CD8-positive, alpha-beta memory T cell (primary cell): ENCODE data around the gene NAA40. TPM values are rescaled to one million over a fixed set of nuclear protein-coding genes. Genes with fewer than 3 reads are reported as not detected.

Experiments used
- CTCF ChIA-PET: fragments of 350-600 bp; sonication (Branson Sonifier 250); formaldehyde crosslinking; loops from one replicate; lab custom pipeline; 2021; ENCODE audit warnings: antibody characterized with exemption; lab: Charles Lee
- POLR2A ChIA-PET: fragments of 350-600 bp; sonication (Branson Sonifier 250); formaldehyde crosslinking; loops from one replicate; lab custom pipeline; 2021; ENCODE audit warnings: antibody characterized with exemption; lab: Charles Lee
- DNase-seq, 5 donors: peaks; one replicate each; pipeline versions ENCODE4 v3.0.0 to v3.0.0-alpha.2; 2020 to 2022; ENCODE audit warnings: mixed read lengths in 1 of 5
- H3K27ac ChIP-seq: one replicate; pipeline ENCODE4 v1.7.0; 2013; ENCODE audit warnings: low read depth, mild to moderate bottlenecking, low read length, moderate library complexity
- H3K27me3 ChIP-seq: 2 replicates; pipeline ENCODE4 v1.7.0; 2013; ENCODE audit warnings: low read length, mild to moderate bottlenecking; ENCODE audit not compliant: insufficient read depth, poor library complexity, severe bottlenecking
- H3K36me3 ChIP-seq: 2 replicates; pipeline ENCODE4 v1.7.0; 2013; ENCODE audit warnings: mild to moderate bottlenecking, low read length, moderate library complexity; ENCODE audit not compliant: insufficient read depth
- H3K4me1 ChIP-seq: 2 replicates; pipeline ENCODE4 v1.7.0; 2013; ENCODE audit warnings: mild to moderate bottlenecking, low read length, moderate library complexity; ENCODE audit not compliant: insufficient read depth
- H3K4me3 ChIP-seq: 2 replicates; pipeline ENCODE4 v1.7.0; 2013; ENCODE audit warnings: mild to moderate bottlenecking, low read length
- H3K9me3 ChIP-seq: 2 replicates; pipeline ENCODE4 v1.7.0; 2013; ENCODE audit warnings: mild to moderate bottlenecking, low read length
- H3K27ac Mint-ChIP-seq, 8 donors: one replicate each; pipeline ENCODE4 v1.8.0; 2020 to 2021; ENCODE audit warnings: mixed read lengths in 8 of 8, mild to moderate bottlenecking in 6 of 8, inconsistent platforms in 3 of 8, moderate library complexity in 3 of 8
- H3K27me3 Mint-ChIP-seq, 2 donors: one replicate each; pipeline ENCODE4 v1.8.0; 2020 to 2021; ENCODE audit warnings: mixed read lengths in 2 of 2, mild to moderate bottlenecking in 1 of 2, moderate library complexity in 1 of 2
- H3K36me3 Mint-ChIP-seq, 3 donors: one replicate each; pipeline ENCODE4 v1.8.0; 2020 to 2021; ENCODE audit warnings: mixed read lengths in 3 of 3, inconsistent platforms in 1 of 3, mild to moderate bottlenecking in 1 of 3
- H3K4me1 Mint-ChIP-seq, 3 donors: one replicate each; pipeline ENCODE4 v1.8.0; 2020 to 2021; ENCODE audit warnings: mixed read lengths in 3 of 3, inconsistent platforms in 1 of 3, mild to moderate bottlenecking in 1 of 3
- H3K4me3 Mint-ChIP-seq, 7 donors: one replicate each; pipeline ENCODE4 v1.8.0; 2020 to 2021; ENCODE audit warnings: mixed read lengths in 7 of 7, mild to moderate bottlenecking in 6 of 7, moderate library complexity in 4 of 7, inconsistent platforms in 2 of 7
- H3K9me3 Mint-ChIP-seq, 5 donors: one replicate each; pipeline ENCODE4 v1.8.0; 2020 to 2022; ENCODE audit warnings: mixed read lengths in 5 of 5, mild to moderate bottlenecking in 3 of 5, moderate library complexity in 2 of 5, inconsistent platforms in 1 of 5
- polyA plus RNA-seq: library from polyadenylated mRNA; unstranded; fragments of 300-500 nt; fragmentation: Illumina TruSeq; gene quantifications from one replicate; pipeline ENCODE4 v1.2.3, GENCODE V29; 2021
- total RNA-seq, 2 experiments: library from RNA; stranded (reverse); gene quantifications; one replicate each; pipeline ENCODE4 v1.2.3, GENCODE V29; 2021

Gene NAA40
- total and polyA plus RNA-seq, 3 experiments from 2014 or later = 15.9 to 26.2 (median 20.2) TPM

DNA sequence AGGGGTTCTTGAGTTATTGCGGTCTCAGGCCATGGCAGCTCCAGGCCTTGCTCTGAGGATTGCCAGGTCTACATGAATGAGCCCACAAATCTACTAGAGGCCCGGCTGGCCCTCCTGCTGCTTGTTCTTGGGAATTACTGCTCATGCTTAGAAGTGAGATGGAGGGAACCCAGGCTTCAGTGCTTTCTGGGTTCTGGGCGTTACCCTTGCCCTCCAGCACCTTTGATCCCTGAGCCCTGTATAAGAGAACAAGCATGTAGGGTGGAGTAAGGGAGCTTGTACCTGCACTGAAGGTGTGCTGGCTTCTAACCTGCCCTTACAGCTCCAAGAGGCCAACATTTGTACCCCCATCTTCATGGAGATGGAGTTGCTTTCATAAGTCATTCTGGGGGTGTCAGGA lies 4.0 kb downstream of the NAA40 start:
- H3K4me1 Mint-ChIP-seq = peaks cover 26 to 39% (median 39%) of the 10 kb centered on the region in 3 donors
- H3K27me3 Mint-ChIP-seq = no peaks in the 10 kb centered on the region
- no peak overlapping the region for H3K4me3 Mint-ChIP-seq
- Histone ChIP-seq H3K27ac (no peak overlapping the region), H3K4me1 (peaks cover 15% of the 10 kb centered on the region), H3K27me3 (no peaks in the 10 kb centered on the region), H3K4me3 (no peak overlapping the region), H3K9me3 (no peaks in the 10 kb centered on the region), H3K36me3 (no peaks in the 10 kb centered on the region)
- ChIA-PET CTCF (interaction anchor here (0.8 to 12.8 kb wide), 4 partner anchors 8 to 120 kb away, joined by 3 to 225 read pairs (median 4); partner anchors contain the start of gene MARK2), POLR2A (interaction anchor here (0.9 kb wide), 1 partner anchor 174 kb away, joined by 5 read pairs; no protein-coding TSS in a partner anchor)
- peaks cover 0 to 29% (median 0%) of the 10 kb centered on the region in 3 donors for H3K36me3 Mint-ChIP-seq
- H3K9me3 Mint-ChIP-seq = no peaks in the 10 kb centered on the region
- no peak for DNase-seq
- H3K27ac Mint-ChIP-seq = peak overlapping the region in 1 of 8 donors; percentile 74

DNA sequence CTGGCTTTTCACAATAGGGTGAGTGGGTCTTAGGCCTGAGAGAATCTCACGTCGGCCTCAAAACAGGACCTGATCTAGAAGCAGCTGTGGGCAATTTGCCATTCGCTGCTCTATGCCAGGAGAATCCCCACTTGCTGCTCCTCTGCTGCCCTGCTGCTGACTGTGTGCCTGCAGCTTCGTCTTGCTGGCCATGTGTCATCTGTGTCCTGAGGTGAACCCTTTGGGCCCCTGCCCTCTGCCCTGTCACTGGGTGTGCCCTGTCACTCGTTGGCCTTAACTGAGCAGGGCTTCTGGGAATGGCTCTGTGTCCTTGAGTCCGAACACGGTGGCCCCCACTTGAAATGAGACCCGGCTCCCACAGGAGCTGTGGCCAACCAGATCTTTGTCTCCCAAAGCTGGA lies 6.2 kb downstream of the NAA40 start:
- Mint-ChIP-seq H3K27me3 (no peaks in the 10 kb centered on the region), H3K4me3 (peak overlapping the region in 1 of 7 donors; percentile 40), H3K4me1 (peaks cover 15 to 26% (median 26%) of the 10 kb centered on the region in 3 donors), H3K36me3 (peaks cover 0 to 28% (median 1%) of the 10 kb centered on the region in 3 donors), H3K27ac (no peak overlapping the region), H3K9me3 (no peaks in the 10 kb centered on the region)
- Histone ChIP-seq H3K9me3 (no peaks in the 10 kb centered on the region), H3K27me3 (no peaks in the 10 kb centered on the region), H3K27ac (no peak overlapping the region), H3K4me3 (no peak overlapping the region), H3K4me1 (peaks cover under 1% of the 10 kb centered on the region), H3K36me3 (no peaks in the 10 kb centered on the region)
- POLR2A ChIA-PET = interaction anchor here (1.3 kb wide), 1 partner anchor 107 kb away, joined by 6 read pairs; the partner anchor contains the start of gene MARK2
- CTCF ChIA-PET = interaction anchor here (0.9 to 12.8 kb wide), 19 partner anchors 10 to 178 kb away, joined by 3 to 225 read pairs (median 5); partner anchors contain the start of genes MARK2, RCOR2 and ZFTA
- no peak for DNase-seq

DNA sequence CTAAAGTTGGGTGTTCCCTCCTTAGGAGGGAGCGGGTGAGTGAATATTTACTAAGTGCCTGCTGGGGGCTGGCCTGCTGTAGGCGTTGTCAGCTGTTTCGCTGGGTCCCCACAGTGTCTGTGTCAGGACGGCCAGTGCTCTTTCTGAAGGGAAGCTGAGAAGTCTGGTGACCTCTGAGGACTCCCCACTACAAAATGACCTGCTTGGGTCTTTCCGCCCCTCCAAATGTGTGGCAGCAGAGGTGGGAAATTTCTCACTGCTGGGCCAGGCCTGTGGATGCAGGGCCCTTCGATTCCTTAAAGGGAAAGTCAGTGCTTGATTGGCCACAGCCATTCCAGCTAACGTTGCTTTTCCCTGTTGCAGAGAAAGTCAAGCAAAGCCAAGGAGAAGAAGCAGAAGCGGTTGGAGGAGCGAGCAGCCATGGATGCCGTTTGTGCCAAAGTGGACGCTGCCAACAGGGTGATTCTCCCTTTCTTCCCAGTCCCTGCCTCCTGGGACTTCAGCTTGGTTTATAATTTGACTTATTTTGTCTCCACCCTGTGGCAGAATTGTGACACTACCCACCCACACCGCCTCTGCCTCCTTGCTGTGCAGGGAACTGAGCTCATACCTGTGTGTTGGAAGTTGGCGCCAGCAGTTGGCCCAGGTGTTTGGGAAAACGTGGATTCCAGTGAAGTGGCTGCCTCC lies 6.8 kb downstream of the NAA40 start:
- Mint-ChIP-seq H3K36me3 (peaks cover 0 to 29% (median 1%) of the 10 kb centered on the region in 3 donors), H3K4me3 (no peak overlapping the region), H3K27me3 (no peaks in the 10 kb centered on the region), H3K27ac (peak overlapping the region in 2 of 8 donors; percentile 8 to 32), H3K4me1 (peaks cover 13 to 22% (median 22%) of the 10 kb centered on the region in 3 donors), H3K9me3 (no peaks in the 10 kb centered on the region)
- Histone ChIP-seq H3K4me3 (no peak overlapping the region), H3K4me1 (no peaks in the 10 kb centered on the region), H3K36me3 (no peaks in the 10 kb centered on the region), H3K9me3 (no peaks in the 10 kb centered on the region), H3K27ac (no peak overlapping the region), H3K27me3 (no peaks in the 10 kb centered on the region)
- ChIA-PET CTCF (interaction anchor here (0.7 to 12.8 kb wide), 30 partner anchors 10 to 280 kb away, joined by 3 to 225 read pairs (median 4); partner anchors contain the start of genes MARK2, RCOR2 and ZFTA), POLR2A (interaction anchor here (0.5 to 1.3 kb wide), 3 partner anchors 16 to 109 kb away, joined by 3 to 6 read pairs (median 4); partner anchors contain the start of gene MARK2)
- peak; percentile 14 to 61 (median 45) for DNase-seq

DNA sequence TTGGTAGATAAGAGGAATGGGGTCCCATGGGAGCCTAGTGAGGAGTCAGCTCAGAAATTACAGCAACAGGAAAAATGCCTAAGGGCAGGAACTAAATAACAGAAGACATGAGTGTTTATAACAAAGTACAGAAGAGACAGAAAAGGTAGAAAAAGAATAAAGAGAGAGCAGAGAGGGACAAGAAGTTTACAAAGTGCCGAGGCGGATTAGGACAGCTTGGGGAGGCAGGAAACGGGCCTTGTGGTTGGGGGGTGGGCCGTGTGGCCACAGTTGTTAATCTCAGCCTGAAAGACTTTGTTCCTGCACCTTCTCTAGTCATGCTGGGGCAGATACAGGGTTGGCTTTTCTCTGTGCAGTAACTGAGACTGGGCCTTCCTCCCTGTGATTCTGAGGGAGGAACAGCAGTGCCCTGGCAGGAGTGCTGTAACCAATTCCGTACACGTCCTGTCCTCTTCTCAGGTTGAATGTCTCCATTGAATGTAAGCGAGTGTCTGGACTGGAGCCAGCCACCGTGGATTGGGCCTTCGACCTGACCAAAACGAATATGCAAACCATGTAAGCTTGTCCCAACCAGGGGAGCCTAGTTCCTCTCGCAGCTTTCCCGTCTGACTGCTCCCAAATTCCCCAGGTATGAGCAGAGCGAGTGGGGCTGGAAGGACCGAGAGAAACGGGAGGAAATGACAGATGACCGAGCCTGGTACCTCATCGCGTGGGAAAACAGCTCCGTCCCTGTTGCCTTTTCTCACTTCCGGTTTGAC lies 13.2 kb downstream of the NAA40 start:
- H3K4me1 ChIP-seq = peaks cover 35% of the 10 kb centered on the region
- Mint-ChIP-seq H3K27me3 (peaks cover 0 to 2% of the 10 kb centered on the region in 2 donors), H3K27ac (peak overlapping the region; percentile 68 to 92 (median 86)), H3K36me3 (peaks cover 0 to 52% (median 10%) of the 10 kb centered on the region in 3 donors), H3K4me3 (peak overlapping the region; percentile 19 to 89 (median 68)), H3K9me3 (no peaks in the 10 kb centered on the region), H3K4me1 (peaks cover 30 to 46% (median 33%) of the 10 kb centered on the region in 3 donors)
- peak in 4 of 5 donors; percentile 11 to 66 (median 32) for DNase-seq
- CTCF ChIA-PET = interaction anchor here (1.0 to 12.8 kb wide), 6 partner anchors 9 to 114 kb away, joined by 3 to 225 read pairs (median 4); partner anchors contain the start of gene MARK2
- H3K4me3 ChIP-seq = peak overlapping the region; percentile 13
- H3K27ac ChIP-seq = no peak overlapping the region
- H3K27me3 ChIP-seq = no peaks in the 10 kb centered on the region
- POLR2A ChIA-PET = interaction anchor here (0.6 to 1.5 kb wide), 4 partner anchors 13 to 75 kb away, joined by 3 to 11 read pairs (median 4); partner anchors contain the start of genes COX8A and NAA40
- H3K36me3 ChIP-seq = peaks cover 14% of the 10 kb centered on the region
- H3K9me3 ChIP-seq = no peaks in the 10 kb centered on the region

DNA sequence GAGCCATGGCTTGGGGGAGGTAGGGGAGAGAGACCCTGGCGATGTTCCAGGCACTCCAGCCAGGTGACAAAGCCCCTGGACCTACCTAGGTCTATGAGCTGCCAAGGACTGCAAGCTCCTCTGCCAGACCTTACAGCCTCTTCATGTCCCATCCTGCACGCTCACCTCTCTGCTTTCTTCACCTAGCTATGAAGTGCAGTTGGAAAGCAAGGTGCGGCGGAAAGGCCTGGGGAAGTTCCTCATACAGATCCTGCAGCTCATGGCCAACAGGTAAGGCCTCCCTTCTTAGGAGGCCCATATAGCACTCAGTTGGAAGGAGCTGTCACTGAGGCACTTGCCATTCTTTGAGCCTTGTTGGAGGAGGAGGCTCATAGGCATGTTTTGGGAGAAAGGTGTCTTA lies 13.8 kb downstream of the NAA40 start:
- Histone ChIP-seq H3K27ac (no peak overlapping the region), H3K9me3 (no peaks in the 10 kb centered on the region), H3K27me3 (no peaks in the 10 kb centered on the region), H3K4me1 (peaks cover 35% of the 10 kb centered on the region), H3K36me3 (peaks cover 14% of the 10 kb centered on the region), H3K4me3 (no peak overlapping the region)
- ChIA-PET CTCF (interaction anchor here (1.0 to 12.8 kb wide), 3 partner anchors 10 to 115 kb away, joined by 3 to 225 read pairs (median 4); partner anchors contain the start of gene MARK2), POLR2A (interaction anchor here (0.6 kb wide), 1 partner anchor 76 kb away, joined by 11 read pairs; no protein-coding TSS in a partner anchor)
- H3K27ac Mint-ChIP-seq = peak overlapping the region; percentile 68 to 92 (median 86)
- H3K36me3 Mint-ChIP-seq = peaks cover 0 to 50% (median 10%) of the 10 kb centered on the region in 3 donors
- H3K4me3 Mint-ChIP-seq = peak overlapping the region in 6 of 7 donors; percentile 39 to 89 (median 66)
- peaks cover 30 to 46% (median 33%) of the 10 kb centered on the region in 3 donors for H3K4me1 Mint-ChIP-seq
- H3K27me3 Mint-ChIP-seq = peaks cover 0 to 2% of the 10 kb centered on the region in 2 donors
- DNase-seq = no peak
- H3K9me3 Mint-ChIP-seq = no peaks in the 10 kb centered on the region

DNA sequence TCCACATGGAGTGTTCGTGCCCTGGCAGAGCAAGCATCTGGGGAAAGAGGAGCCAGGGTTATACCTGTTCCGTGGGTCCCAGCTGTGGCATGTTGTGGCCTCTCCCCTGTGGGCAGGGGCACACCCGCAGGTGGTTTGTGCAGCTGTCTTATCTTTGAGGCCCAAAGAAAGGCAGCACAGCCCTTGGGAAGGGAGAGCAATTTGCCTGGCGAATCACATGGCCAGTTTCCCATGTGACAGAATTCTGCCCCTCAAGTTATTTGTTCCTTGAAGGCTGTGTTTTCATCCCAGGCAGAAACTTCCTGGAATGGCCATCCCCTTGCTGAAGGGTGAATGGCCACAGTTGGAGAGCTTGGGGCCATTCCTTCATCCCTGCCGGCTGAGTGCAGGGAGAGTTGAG lies 19.2 kb downstream of the NAA40 start:
- Histone ChIP-seq H3K4me1 (peaks cover 29% of the 10 kb centered on the region), H3K27me3 (no peaks in the 10 kb centered on the region), H3K9me3 (no peaks in the 10 kb centered on the region), H3K4me3 (no peak overlapping the region), H3K36me3 (peaks cover 14% of the 10 kb centered on the region), H3K27ac (no peak overlapping the region)
- H3K36me3 Mint-ChIP-seq = peaks cover 0 to 34% (median 5%) of the 10 kb centered on the region in 3 donors
- H3K4me3 Mint-ChIP-seq = no peak overlapping the region
- CTCF ChIA-PET = interaction anchor here (2.1 kb wide), 1 partner anchor 121 kb away, joined by 6 read pairs; no protein-coding TSS in a partner anchor
- DNase-seq = no peak
- H3K27me3 Mint-ChIP-seq = no peaks in the 10 kb centered on the region
- no peaks in the 10 kb centered on the region for H3K9me3 Mint-ChIP-seq
- H3K27ac Mint-ChIP-seq = no peak overlapping the region
- POLR2A ChIA-PET = interaction anchor here (0.5 to 1.0 kb wide), 3 partner anchors 18 to 180 kb away, joined by 3 to 10 read pairs (median 3); no protein-coding TSS in a partner anchor
- H3K4me1 Mint-ChIP-seq = peaks cover 23 to 44% (median 28%) of the 10 kb centered on the region in 3 donors
